Peyer's patch (tissue), 4 donors: ENCODE measurements around the gene BTBD17. TPM values are rescaled to one million over a fixed set of nuclear protein-coding genes. Genes with fewer than 3 reads are reported as not detected.

Source experiments
- DNase-seq, 3 donors: peaks; one replicate each; pipeline ENCODE4 v3.0.0-alpha.2; 2017 to 2019
- H3K27ac ChIP-seq, 4 donors: fragments of 200-600 bp; sonication (generic); one replicate each; pipeline ENCODE4 v1.5.1; 2016 to 2019
- H3K27me3 ChIP-seq, 2 donors: fragments of 200-600 bp; sonication (generic); one replicate each; pipeline ENCODE4 v1.5.1; 2019
- H3K36me3 ChIP-seq, 3 donors: fragments of 200-600 bp; sonication (generic); one replicate each; pipeline ENCODE4 v1.5.1; 2016 to 2019
- H3K4me1 ChIP-seq, 4 donors: fragments of 200-600 bp; sonication (generic); one replicate each; pipeline ENCODE4 v1.5.1; 2016 to 2019
- H3K4me3 ChIP-seq, 4 donors: fragments of 200-600 bp; sonication (generic); 1 replicate in 3 of 4; 2 replicates in 1 of 4; pipeline ENCODE4 v1.5.1; 2016 to 2019; ENCODE audit warnings: mild to moderate bottlenecking in 1 of 4
- H3K9me3 ChIP-seq, 4 donors: fragments of 200-600 bp; sonication (generic); one replicate each; pipeline ENCODE4 v1.5.1; 2016 to 2019; ENCODE audit warnings: mild to moderate bottlenecking in 1 of 4
- CTCF ChIP-seq, 6 experiments: fragments of 450-650 bp in 4 of 6; fragments of 200-600 bp in 2 of 6; sonication (generic) in 1 of 6; IDR thresholded peaks; one replicate each; pipeline ENCODE4 v1.5.1; 2017 to 2019; ENCODE audit warnings: antibody characterized with exemption in 6 of 6, mild to moderate bottlenecking in 3 of 6, moderate library complexity in 1 of 6
- POLR2A ChIP-seq, 2 donors: fragments of 450-650 bp; IDR thresholded peaks; one replicate each; pipeline ENCODE4 v1.5.1; 2017; ENCODE audit warnings: antibody characterized with exemption in 2 of 2, mild to moderate bottlenecking in 2 of 2, moderate library complexity in 2 of 2
- total RNA-seq, 4 donors: library from RNA; depleted of rRNA; stranded (reverse); fragments of >200 nt; gene quantifications; one replicate each; pipeline ENCODE4 v1.1.0, GENCODE V29; 2016

The BTBD17 gene
- total RNA-seq, 4 donors from 2014 or later = not detected

DNA sequence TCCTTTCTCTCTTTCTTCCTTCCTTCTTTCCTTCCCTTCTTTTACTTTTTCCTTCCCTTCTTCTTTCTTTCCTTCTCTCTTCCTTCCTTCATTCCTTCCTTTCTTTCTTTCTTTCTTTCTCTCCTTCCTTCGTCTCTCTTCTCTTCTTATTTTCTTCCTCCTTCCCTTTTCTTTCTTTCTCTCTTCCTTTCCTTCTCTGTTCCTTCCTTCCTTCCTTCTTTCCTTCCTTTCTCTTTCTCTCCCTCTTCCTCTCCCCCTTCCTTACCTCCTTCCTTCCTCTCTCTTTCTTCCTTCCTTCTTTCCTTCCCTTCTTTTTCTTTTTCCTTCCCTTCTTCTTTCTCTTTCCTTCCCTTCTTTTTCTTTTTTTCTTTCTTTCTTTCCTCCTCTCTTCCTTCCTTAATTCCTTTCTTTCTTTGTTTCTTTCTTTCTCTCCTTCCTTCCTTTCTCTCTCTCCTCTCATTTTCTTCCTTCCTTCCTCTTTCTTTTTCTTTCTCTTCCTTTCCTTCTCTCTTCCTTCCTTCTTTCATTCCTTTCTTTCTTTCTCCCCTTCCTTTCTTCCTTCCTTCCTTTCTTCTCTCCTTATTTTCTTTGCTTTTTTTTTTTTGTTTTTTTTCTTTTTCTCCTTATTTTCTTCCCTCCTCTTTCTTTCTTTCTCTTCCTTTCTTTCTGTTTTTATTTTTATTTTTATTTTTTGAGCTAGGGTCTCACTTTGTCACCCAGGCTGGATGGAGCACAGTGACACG is 28.4 kb upstream of the BTBD17 start:
- no peaks in the 10 kb centered on the region for H3K36me3 ChIP-seq
- no peaks in the 10 kb centered on the region for H3K27me3 ChIP-seq
- H3K27ac ChIP-seq = no peak overlapping the region

GRCh38 chr17:74389084-74389753 is 27.6 kb upstream of the BTBD17 start:
- no peaks in the 10 kb centered on the region for H3K9me3 ChIP-seq

More for the DNA sequence above, 28.4 kb upstream of the BTBD17 start:
- Histone ChIP-seq H3K4me3 (no peak overlapping the region), H3K9me3 (no peaks in the 10 kb centered on the region), H3K4me1 (peaks cover 0 to 10% (median 2%) of the 10 kb centered on the region in 4 donors)
- DNase-seq = no peak
- no peak for TF ChIP-seq CTCF (IDR thresholded peaks at IDR 0.05)
- no peak for TF ChIP-seq POLR2A (IDR thresholded peaks at IDR 0.05)

DNA sequence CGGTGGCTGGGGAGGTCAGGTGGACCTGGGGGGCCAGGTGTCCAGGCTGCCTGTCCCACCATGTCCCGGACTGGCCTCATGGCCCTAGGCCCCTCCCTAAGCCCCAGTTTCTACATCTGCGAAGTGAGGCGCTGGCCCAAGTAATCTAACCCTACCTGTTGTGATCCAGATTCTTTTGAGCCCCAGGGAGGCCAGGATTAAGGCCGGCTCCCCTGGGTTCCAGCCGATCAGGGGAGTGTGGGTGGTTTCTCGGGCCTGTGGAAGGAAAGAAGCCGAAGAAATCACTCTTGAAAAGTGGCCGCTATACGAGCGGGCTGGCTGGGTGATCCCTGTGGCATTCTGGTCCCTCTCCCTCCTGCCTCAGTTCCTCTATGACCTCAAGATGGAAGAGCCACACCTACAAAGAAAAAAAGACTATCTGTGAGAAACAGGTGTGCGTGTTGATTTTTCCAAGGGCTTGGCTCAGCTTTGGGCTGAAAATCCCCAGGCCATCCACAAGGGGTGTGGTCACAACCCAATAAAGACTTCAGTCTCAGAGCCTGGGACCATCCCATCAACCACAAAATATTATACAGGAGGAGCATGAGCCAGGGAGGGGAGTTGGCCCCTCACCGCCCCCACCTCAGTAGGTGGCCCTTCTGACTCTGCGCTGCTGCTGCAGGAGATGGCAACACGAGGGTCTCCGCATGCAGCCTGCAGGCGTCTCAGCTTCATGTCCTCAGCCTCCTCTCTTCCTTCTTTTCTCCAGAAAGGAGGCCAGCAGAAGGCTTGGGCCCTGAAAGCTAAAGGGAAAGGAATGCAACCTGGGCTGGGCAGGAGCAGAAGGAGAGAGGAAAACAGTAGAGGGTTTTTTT is 25.9 kb upstream of the BTBD17 start:
- peaks cover 0 to 10% (median 2%) of the 10 kb centered on the region in 4 donors for H3K4me1 ChIP-seq
- TF ChIP-seq POLR2A (IDR thresholded peaks at IDR 0.05) (no peak), CTCF (IDR thresholded peaks at IDR 0.05) (no peak)
- peak overlapping the region in 1 of 4 donors; percentile 93 for H3K27ac ChIP-seq
- no peak overlapping the region for H3K4me3 ChIP-seq
- H3K27me3 ChIP-seq = no peaks in the 10 kb centered on the region
- no peaks in the 10 kb centered on the region for H3K9me3 ChIP-seq
- DNase-seq = no peak
- no peaks in the 10 kb centered on the region for H3K36me3 ChIP-seq

More at GRCh38 chr17:74389084-74389753, 27.6 kb upstream of the BTBD17 start:
- no peaks in the 10 kb centered on the region for H3K27me3 ChIP-seq
- no peak overlapping the region for H3K27ac ChIP-seq
- DNase-seq = no peak
- no peak overlapping the region for H3K4me3 ChIP-seq
- TF ChIP-seq CTCF (IDR thresholded peaks at IDR 0.05) (no peak), POLR2A (IDR thresholded peaks at IDR 0.05) (no peak)
- H3K36me3 ChIP-seq = no peaks in the 10 kb centered on the region
- H3K4me1 ChIP-seq = peaks cover 0 to 10% (median 2%) of the 10 kb centered on the region in 4 donors

DNA sequence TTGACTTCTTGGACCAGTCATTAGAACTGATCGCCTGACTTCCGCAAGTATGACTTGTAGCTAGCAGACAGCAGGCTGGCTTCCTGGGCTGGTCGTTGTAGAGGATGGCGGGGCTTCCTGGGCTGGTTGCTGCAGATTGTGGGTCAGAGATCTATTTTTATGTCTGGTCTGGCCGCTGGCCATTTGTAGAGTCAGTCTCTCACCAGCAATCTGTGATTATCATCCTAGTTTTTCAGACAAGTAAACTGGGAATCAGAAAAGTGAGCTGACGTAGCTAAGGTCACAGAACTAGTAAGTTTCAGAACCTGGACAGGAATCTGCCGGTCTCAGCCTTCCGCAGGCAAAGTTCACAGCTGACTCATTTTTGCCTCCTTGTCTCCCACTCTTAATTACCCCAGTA is 24.7 kb upstream of the BTBD17 start:
- peak overlapping the region in 2 of 4 donors; percentile 71 to 93 for H3K27ac ChIP-seq
- no peaks in the 10 kb centered on the region for H3K27me3 ChIP-seq
- H3K9me3 ChIP-seq = no peaks in the 10 kb centered on the region
- H3K36me3 ChIP-seq = no peaks in the 10 kb centered on the region
- TF ChIP-seq POLR2A (IDR thresholded peaks at IDR 0.05) (no peak), CTCF (IDR thresholded peaks at IDR 0.05) (no peak)
- peak in 2 of 3 donors; percentile 67 to 75 for DNase-seq
- peaks cover 0 to 10% (median 2%) of the 10 kb centered on the region in 4 donors for H3K4me1 ChIP-seq
- no peak overlapping the region for H3K4me3 ChIP-seq

- Histone ChIP-seq H3K27me3 (no peaks in the 10 kb centered on the region), H3K9me3 (no peaks in the 10 kb centered on the region), H3K4me3 (no peak overlapping the region), H3K27ac (no peak overlapping the region), H3K36me3 (no peaks in the 10 kb centered on the region), H3K4me1 (peaks cover 0 to 21% (median 2%) of the 10 kb centered on the region in 4 donors)
- no peak for DNase-seq
- TF ChIP-seq CTCF (IDR thresholded peaks at IDR 0.05) (no peak), POLR2A (IDR thresholded peaks at IDR 0.05) (no peak)
These were observed 23.5 kb upstream of the BTBD17 start for GRCh38 chr17:74385201-74385600.
